Body of pancreas (tissue), 4 donors: ENCODE data around the gene CRIP1.
A peak's percentile ranks its signal among the peaks of the same experiment; 100 is the strongest.

Source experiments
- CTCF ChIP-seq, 7 experiments: fragments of 450-650 bp in 4 of 7; fragments of 200-600 bp in 3 of 7; sonication (generic) in 3 of 7; IDR thresholded peaks; one replicate each; pipeline ENCODE4 v1.5.1; 2016 to 2019; ENCODE audit warnings: antibody characterized with exemption in 7 of 7
- POLR2A ChIP-seq, 3 donors: fragments of 450-650 bp; IDR thresholded peaks; one replicate each; pipeline ENCODE4 v1.6.1; 2016; ENCODE audit warnings: antibody characterized with exemption in 3 of 3, mild to moderate bottlenecking in 2 of 3

GRCh38 chr14:105473677-105474482 is 12.8 kb upstream of the CRIP1 start:
- no peak for TF ChIP-seq CTCF (IDR thresholded peaks at IDR 0.05)
- TF ChIP-seq POLR2A (IDR thresholded peaks at IDR 0.05) = peak in 2 of 3 donors; percentile 12 to 20
